DND-41 (cell line): ENCODE measurements around the gene DAZAP1.

Experiments used
- ATAC-seq: fragments of 200-7000 bp; cut with Tn5 transposase; 3 replicates; pipeline ENCODE4 v1.9.1; 2021; ENCODE audit warnings: low read depth; ENCODE audit not compliant: insufficient read depth
- DNase-seq: peaks from one replicate; pipeline ENCODE4 v3.0.0-alpha.2; 2020
- H2AFZ ChIP-seq: 2 replicates; pipeline ENCODE4 v1.6.0; 2012; ENCODE audit warnings: low read depth, low read length
- H3K27ac ChIP-seq: 2 replicates; pipeline ENCODE4 v1.5.1; 2012; ENCODE audit warnings: low read length, inconsistent platforms
- H3K27me3 ChIP-seq: fragments of 200-600 bp; sonication (generic); 2 replicates; pipeline ENCODE4 v1.6.0; 2012; ENCODE audit warnings: low read length, mild to moderate bottlenecking, inconsistent platforms; ENCODE audit not compliant: insufficient read depth, poor library complexity
- H3K36me3 ChIP-seq: 2 replicates; pipeline ENCODE4 v1.5.1; 2012; ENCODE audit warnings: low read length, inconsistent platforms; ENCODE audit not compliant: insufficient read depth
- H3K4me1 ChIP-seq: 2 replicates; pipeline ENCODE4 v1.5.1; 2012; ENCODE audit warnings: mild to moderate bottlenecking, low read length; ENCODE audit not compliant: insufficient read depth
- H3K4me2 ChIP-seq: 2 replicates; pipeline ENCODE4 v1.6.0; 2012; ENCODE audit warnings: mild to moderate bottlenecking, moderate library complexity, low read length, inconsistent platforms; ENCODE audit not compliant: insufficient read depth
- H3K4me3 ChIP-seq, 2 experiments: fragments of 200-600 bp in 1 of 2; shearing (Covaris generic) in 1 of 2; 2 replicates each; pipeline ENCODE4 v1.5.1; 2012 to 2016; ENCODE audit warnings: inconsistent platforms in 2 of 2, low read length in 2 of 2, mild to moderate bottlenecking in 2 of 2, low read depth in 1 of 2, moderate library complexity in 1 of 2
- H3K79me2 ChIP-seq: 2 replicates; pipeline ENCODE4 v1.6.0; 2012; ENCODE audit warnings: low read length, inconsistent platforms; ENCODE audit not compliant: insufficient read depth
- H3K9ac ChIP-seq: 2 replicates; pipeline ENCODE4 v1.6.0; 2012; ENCODE audit warnings: low read depth, mild to moderate bottlenecking, inconsistent platforms, low read length, moderate library complexity
- H3K9me3 ChIP-seq: 2 replicates; pipeline ENCODE4 v1.5.1; 2012; ENCODE audit warnings: low read length, moderate library complexity, mild to moderate bottlenecking, inconsistent platforms; ENCODE audit not compliant: insufficient read depth, severe bottlenecking
- H4K20me1 ChIP-seq: 2 replicates; pipeline ENCODE4 v1.6.0; 2012; ENCODE audit warnings: low read length; ENCODE audit not compliant: insufficient read depth
- CTCF ChIP-seq: IDR thresholded peaks from 2 replicates; pipeline ENCODE4 v1.5.1; 2012; ENCODE audit warnings: borderline replicate concordance, low read length, moderate library complexity, mild to moderate bottlenecking; ENCODE audit not compliant: poor library complexity, severe bottlenecking; ENCODE audit errors: extremely low read depth
- EZH2 ChIP-seq: IDR thresholded peaks from 3 replicates; pipeline ENCODE4 v1.6.1; 2012; ENCODE audit warnings: borderline replicate concordance, low read depth, mild to moderate bottlenecking, moderate library complexity, low read length, inconsistent platforms; ENCODE audit not compliant: severe bottlenecking

The DAZAP1 gene

GRCh38 chr19:1417145-1417544 is 9.8 kb downstream of the DAZAP1 start:
- ATAC-seq (no peak), DNase-seq (no peak)
- no peak overlapping the region for H3K9ac ChIP-seq
- peaks cover 95% of the 10 kb centered on the region for H3K36me3 ChIP-seq
- no peaks in the 10 kb centered on the region for H3K9me3 ChIP-seq
- no peak overlapping the region for H2AFZ ChIP-seq
- peaks cover 97% of the 10 kb centered on the region for H4K20me1 ChIP-seq
- no peak overlapping the region for H3K4me2 ChIP-seq
- H3K79me2 ChIP-seq = peaks cover 99% of the 10 kb centered on the region
- TF ChIP-seq CTCF = no peak
- TF ChIP-seq EZH2 = no peak
- H3K4me3 ChIP-seq = no peak overlapping the region
- peaks cover 9% of the 10 kb centered on the region for H3K4me1 ChIP-seq
- H3K27ac ChIP-seq = no peak overlapping the region
- H3K27me3 ChIP-seq = no peaks in the 10 kb centered on the region

DNA sequence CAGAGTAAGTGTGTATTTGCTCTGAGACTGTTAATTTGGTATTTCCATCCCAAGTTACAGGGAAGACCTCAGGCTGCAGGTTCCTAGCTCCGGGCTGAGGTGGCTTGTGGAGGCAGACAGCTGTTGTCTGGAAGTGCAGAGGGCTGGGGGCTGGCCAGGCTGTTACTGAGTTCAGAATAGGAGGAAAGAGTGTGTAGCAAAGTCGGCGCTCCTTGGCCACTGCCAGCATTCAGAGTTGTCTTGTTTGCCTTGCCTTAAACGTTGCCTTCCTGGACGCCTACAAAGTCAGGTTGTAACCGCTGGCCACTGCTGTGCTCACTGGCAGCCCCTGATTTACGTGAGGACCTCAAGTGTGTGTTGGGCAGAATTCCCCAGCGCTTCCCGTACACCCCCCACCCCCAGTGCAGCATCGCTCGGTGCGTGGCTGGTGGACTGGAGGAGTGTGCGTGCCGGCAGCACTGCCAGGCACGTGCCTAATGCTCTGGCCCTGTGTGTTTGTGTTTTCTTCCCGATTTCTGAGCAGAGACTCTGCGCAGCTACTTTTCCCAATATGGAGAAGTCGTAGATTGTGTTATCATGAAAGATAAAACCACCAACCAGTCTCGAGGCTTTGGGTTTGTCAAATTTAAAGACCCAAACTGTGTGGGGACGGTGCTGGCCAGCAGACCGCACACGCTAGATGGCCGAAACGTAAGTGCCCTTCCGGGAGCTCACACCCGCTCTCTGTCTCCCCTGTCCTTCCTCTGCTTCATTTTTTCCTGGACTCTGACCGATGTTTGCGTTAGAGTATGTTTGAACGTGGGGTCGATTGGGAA is 10.5 kb downstream of the DAZAP1 start:
- Histone ChIP-seq H3K4me1 (peaks cover 2% of the 10 kb centered on the region), H4K20me1 (peaks cover 97% of the 10 kb centered on the region), H3K27ac (no peak overlapping the region), H3K36me3 (peaks cover 95% of the 10 kb centered on the region), H3K79me2 (peaks cover 99% of the 10 kb centered on the region), H3K4me2 (no peak overlapping the region), H3K9ac (no peak overlapping the region), H3K27me3 (no peaks in the 10 kb centered on the region), H3K4me3 (no peak overlapping the region), H3K9me3 (no peaks in the 10 kb centered on the region), H2AFZ (no peak overlapping the region)
- TF ChIP-seq CTCF (no peak), EZH2 (no peak)
- ATAC-seq (no peak), DNase-seq (no peak)

DNA sequence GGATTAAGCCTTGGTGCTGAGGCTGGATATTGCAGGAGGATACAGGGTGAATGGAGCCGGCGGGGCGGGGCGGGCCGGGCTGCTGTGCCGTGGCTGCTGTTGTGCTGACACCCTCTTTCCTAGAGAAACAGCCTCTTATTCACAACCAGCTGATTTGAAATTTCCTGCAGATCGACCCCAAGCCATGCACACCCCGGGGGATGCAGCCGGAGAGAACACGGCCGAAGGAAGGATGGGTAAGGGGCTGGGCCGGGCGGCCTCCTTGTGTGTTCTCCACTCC is 11.1 kb downstream of the DAZAP1 start:
- Histone ChIP-seq H4K20me1 (peaks cover 97% of the 10 kb centered on the region), H3K79me2 (peaks cover 99% of the 10 kb centered on the region), H3K4me1 (no peaks in the 10 kb centered on the region; the same call in 1 of the 2 replicates), H3K9me3 (no peaks in the 10 kb centered on the region), H3K27me3 (no peaks in the 10 kb centered on the region), H3K36me3 (peaks cover 95% of the 10 kb centered on the region), H3K27ac (no peak overlapping the region), H2AFZ (no peak overlapping the region), H3K4me3 (no peak overlapping the region), H3K9ac (no peak overlapping the region), H3K4me2 (no peak overlapping the region)
- ATAC-seq (no peak), DNase-seq (no peak)
- TF ChIP-seq CTCF = no peak
- no peak for TF ChIP-seq EZH2
